ENCODE data around the gene LRRC31. TPM values are rescaled to one million over a fixed set of nuclear protein-coding genes. Genes with fewer than 3 reads are reported as not detected.

The LRRC31 gene
- total RNA-seq, 1 donor from 2014 or later: not detected

DNA sequence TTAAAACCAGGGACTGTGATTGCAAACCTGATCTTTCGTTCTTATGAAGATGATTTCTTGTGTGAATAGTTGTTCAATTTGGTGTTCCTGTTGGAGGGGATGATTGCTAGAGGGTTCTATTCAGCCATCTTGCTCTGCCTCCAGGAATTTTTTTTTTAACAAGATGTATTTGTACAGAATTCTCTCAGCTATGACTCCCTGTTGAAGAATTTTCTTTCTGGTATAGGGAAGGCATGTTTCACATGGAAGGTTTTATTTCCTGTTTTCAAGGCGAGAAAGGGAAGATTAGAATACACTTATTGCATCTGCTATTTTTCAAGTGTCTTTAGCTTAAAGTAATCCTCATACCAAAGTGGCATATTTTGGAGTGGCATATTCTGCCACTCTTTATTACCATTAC is 51.4 kb downstream of the LRRC31 start:
- no peaks in the 10 kb centered on the region for H3K79me2 ChIP-seq (ENCODE audit: low read depth)
- H4K20me1 ChIP-seq (ENCODE audit: low read depth): no peaks in the 10 kb centered on the region
- peak overlapping the region; percentile 80 for H2AFZ ChIP-seq (replicated peaks)
- no peaks in the 10 kb centered on the region for H3K36me3 ChIP-seq
- Mint-ChIP-seq H3K4me3 (no peak overlapping the region), H3K36me3 (no peaks in the 10 kb centered on the region), H3K27me3 (ENCODE audit: insufficient read depth, low read depth) (peaks cover 2% of the 10 kb centered on the region), H3K27ac (no peak overlapping the region), H3K4me1 (peaks cover 1% of the 10 kb centered on the region), H3K9me3 (peaks cover 19% of the 10 kb centered on the region)
- H3K9ac ChIP-seq: no peak overlapping the region
- H3F3A ChIP-seq (ENCODE audit: low read depth): no peaks in the 10 kb centered on the region
- TF ChIP-seq EZH2 (IDR thresholded peaks at IDR 0.05) (no peak), EZH2phosphoT487 (IDR thresholded peaks at IDR 0.05) (no peak)
- TF ChIP-seq, protein P1, sequence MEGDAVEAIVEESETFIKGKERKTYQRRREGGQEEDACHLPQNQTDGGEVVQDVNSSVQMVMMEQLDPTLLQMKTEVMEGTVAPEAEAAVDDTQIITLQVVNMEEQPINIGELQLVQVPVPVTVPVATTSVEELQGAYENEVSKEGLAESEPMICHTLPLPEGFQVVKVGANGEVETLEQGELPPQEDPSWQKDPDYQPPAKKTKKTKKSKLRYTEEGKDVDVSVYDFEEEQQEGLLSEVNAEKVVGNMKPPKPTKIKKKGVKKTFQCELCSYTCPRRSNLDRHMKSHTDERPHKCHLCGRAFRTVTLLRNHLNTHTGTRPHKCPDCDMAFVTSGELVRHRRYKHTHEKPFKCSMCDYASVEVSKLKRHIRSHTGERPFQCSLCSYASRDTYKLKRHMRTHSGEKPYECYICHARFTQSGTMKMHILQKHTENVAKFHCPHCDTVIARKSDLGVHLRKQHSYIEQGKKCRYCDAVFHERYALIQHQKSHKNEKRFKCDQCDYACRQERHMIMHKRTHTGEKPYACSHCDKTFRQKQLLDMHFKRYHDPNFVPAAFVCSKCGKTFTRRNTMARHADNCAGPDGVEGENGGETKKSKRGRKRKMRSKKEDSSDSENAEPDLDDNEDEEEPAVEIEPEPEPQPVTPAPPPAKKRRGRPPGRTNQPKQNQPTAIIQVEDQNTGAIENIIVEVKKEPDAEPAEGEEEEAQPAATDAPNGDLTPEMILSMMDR (IDR thresholded peaks at IDR 0.05): no peak
- no peak for DNase-seq (ENCODE audit: low spot score)
- no peaks in the 10 kb centered on the region for H3K9me3 ChIP-seq (ENCODE audit: low read depth)
- H3K4me3 ChIP-seq: no peak overlapping the region
- H3K4me2 ChIP-seq: no peak overlapping the region
- H3K4me1 ChIP-seq: no peaks in the 10 kb centered on the region
- H3K27me3 ChIP-seq: no peaks in the 10 kb centered on the region
- H3K27ac ChIP-seq: no peak overlapping the region

DNA sequence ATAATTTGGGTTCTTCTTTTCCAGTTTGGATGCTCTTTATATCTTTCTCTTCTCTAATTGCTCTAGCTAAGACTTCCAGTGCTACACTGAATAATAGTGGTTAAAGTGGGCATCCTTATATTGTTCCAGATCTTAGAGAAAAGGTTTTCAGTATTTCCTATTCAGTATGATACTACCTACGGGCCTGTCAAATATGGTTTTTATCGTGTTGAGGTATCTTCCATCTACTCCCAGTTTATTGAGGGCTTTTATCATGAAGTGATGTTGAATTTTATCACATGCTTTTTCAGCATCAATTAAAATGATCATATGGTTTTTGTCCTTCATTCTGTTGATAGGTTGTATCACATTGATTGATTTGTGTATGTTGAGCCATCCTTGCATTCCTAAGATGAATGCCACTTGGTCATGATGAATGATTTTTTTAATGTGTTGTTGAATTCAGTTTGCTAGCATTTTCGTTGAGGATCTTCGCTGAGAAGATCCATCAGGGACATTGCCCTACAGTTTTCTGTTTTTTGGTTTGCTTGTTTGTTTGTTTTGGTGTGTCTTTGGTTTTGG is 54.1 kb downstream of the LRRC31 start:
- Mint-ChIP-seq H3K27me3 (ENCODE audit: insufficient read depth, low read depth) (peaks cover 4% of the 10 kb centered on the region), H3K9me3 (peaks cover 25% of the 10 kb centered on the region), H3K4me3 (no peak overlapping the region), H3K27ac (no peak overlapping the region), H3K4me1 (peaks cover 8% of the 10 kb centered on the region), H3K36me3 (no peaks in the 10 kb centered on the region)
- H3K4me2 ChIP-seq: no peak overlapping the region
- H3K36me3 ChIP-seq: no peaks in the 10 kb centered on the region
- no peaks in the 10 kb centered on the region for H3K27me3 ChIP-seq
- H4K20me1 ChIP-seq (ENCODE audit: low read depth): no peaks in the 10 kb centered on the region
- no peak overlapping the region for H3K27ac ChIP-seq
- no peak for DNase-seq (ENCODE audit: low spot score)
- H3K79me2 ChIP-seq (ENCODE audit: low read depth): peaks cover under 1% of the 10 kb centered on the region
- TF ChIP-seq EZH2 (IDR thresholded peaks at IDR 0.05) (no peak), EZH2phosphoT487 (IDR thresholded peaks at IDR 0.05) (no peak)
- TF ChIP-seq, protein P1 (IDR thresholded peaks at IDR 0.05): no peak
- H2AFZ ChIP-seq (replicated peaks): no peak overlapping the region
- no peak overlapping the region for H3K4me3 ChIP-seq
- no peaks in the 10 kb centered on the region for H3K9me3 ChIP-seq (ENCODE audit: low read depth)
- H3F3A ChIP-seq (ENCODE audit: low read depth): peaks cover 5% of the 10 kb centered on the region
- H3K9ac ChIP-seq: no peak overlapping the region
- H3K4me1 ChIP-seq: peaks cover 1% of the 10 kb centered on the region

DNA sequence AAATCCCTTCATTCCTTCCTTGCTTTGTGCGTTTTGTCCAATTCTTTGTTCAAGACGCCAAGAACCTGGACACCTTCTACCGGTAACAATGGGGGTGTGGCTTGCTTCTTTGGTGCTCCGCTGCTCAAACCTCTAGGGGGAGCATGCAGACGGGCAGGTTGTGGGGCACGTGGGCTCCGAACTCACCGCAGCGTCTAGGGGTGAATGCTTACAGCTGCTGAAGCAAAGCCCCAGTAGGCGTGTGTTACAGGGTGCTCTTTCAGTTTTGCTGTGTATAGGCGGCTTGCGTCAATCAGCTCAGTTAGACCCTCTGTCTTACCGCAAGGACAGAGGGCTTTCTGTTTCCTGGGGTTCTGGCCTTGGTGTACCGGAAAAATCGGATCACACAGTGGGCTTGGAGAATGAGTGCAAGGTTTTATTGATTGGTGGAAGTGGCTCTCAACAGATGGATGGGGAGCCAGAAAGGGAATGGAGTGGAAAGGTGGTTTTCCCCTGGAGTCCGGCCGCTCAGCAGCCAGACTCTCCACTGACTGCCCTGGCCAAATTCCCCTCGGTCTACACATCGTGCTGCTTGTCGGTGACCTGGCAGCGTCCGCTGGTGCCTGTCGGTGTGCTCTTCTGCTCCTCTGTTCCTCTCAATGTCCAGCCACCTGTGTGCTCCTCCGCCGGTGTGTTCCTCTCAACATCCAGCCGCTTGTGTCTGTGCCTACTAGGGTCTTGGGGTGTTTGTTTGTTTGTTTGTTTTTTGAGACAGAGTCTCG is 55.8 kb downstream of the LRRC31 start:
- Histone ChIP-seq H3K4me2 (no peak overlapping the region), H3K79me2 (ENCODE audit: low read depth) (peaks cover 5% of the 10 kb centered on the region), H3K27ac (no peak overlapping the region), H3K9ac (no peak overlapping the region), H3F3A (ENCODE audit: low read depth) (peaks cover 10% of the 10 kb centered on the region), H3K9me3 (ENCODE audit: low read depth) (no peaks in the 10 kb centered on the region), H3K4me3 (no peak overlapping the region), H4K20me1 (ENCODE audit: low read depth) (no peaks in the 10 kb centered on the region), H2AFZ (replicated peaks) (no peak overlapping the region), H3K4me1 (peaks cover 4% of the 10 kb centered on the region), H3K27me3 (no peaks in the 10 kb centered on the region), H3K36me3 (no peaks in the 10 kb centered on the region)
- Mint-ChIP-seq H3K9me3 (peaks cover 25% of the 10 kb centered on the region), H3K27ac (no peak overlapping the region), H3K27me3 (ENCODE audit: insufficient read depth, low read depth) (peaks cover 4% of the 10 kb centered on the region), H3K4me3 (no peak overlapping the region), H3K36me3 (no peaks in the 10 kb centered on the region), H3K4me1 (peaks cover 8% of the 10 kb centered on the region)
- peak; percentile 41 for DNase-seq (ENCODE audit: low spot score)
- no peak for TF ChIP-seq EZH2 (IDR thresholded peaks at IDR 0.05)
- TF ChIP-seq, protein P1 (IDR thresholded peaks at IDR 0.05): peak; percentile 34

Measured in neural progenitor cell (in vitro differentiated cells).